GM03348 (cell line): ENCODE results near the gene HSPA4.
"Not testable (repeated sequence)": the region's sequence is repeated elsewhere in the genome, so short reads cannot be mapped to it uniquely, and the experiment has no call there.

Experiments
- DNase-seq: peaks from one replicate; pipeline ENCODE4 v3.0.0; 2012; ENCODE audit warnings: low spot score

HSPA4 gene

DNA sequence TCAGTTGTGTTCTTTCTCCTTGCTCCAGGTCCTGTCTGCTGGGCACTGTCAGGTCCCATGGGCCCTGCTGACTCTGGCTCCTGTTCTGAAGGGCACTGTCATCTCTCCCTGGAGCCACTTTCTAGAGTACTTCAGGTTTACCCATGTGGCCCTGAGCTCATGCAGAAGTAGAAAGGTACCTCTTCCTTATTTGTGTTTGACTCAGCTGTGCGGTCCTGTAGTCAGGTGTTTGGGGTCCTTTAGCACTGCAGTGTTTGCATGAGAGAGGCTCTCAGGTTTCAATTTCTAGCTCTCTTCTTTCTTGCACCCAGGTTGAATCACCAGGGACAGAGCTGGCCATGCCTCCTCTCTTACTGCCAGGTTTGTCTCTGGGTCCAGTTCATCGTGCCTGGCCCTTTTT lies 71.5 kb downstream of the HSPA4 start:
- no peak for DNase-seq

DNA sequence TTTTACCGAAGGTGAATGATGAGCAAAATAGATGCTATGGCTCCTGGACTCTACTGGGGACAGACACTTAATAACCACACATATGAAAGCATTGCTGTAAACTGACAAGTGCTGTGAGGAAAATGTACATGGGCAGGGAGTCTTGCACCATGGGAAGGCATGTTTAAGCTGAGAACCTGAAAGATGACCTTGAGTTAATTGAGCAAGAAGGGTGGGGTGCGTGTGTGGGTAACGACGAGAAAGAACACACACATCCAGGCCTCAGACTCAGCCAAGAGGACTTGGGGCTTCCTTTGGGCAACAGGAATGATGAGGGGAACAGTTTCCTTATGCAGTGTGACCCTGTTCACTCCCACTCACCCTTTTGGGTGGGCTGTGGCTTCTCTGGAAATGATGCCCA lies 73.1 kb downstream of the HSPA4 start:
- DNase-seq, result no peak

DNA sequence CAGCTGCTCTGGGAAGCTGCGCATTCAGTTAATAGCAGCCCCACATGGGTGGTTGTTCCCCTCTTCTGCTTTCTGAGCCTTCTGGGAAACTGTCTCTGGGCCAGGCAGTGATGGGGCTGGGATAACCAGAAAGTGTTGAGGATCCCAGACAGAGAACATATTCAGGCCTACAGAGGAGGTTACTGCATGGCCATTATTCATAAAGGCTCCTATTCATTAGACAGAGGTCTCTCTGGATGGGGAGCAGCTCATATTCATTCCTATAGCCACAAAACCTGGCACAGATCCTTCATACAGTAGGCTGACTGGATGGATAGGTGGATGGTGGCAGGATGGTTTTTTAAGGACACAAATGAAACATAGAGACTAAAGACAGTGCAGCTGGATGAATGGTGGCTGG lies 76.3 kb downstream of the HSPA4 start:
- no peak for DNase-seq

DNA sequence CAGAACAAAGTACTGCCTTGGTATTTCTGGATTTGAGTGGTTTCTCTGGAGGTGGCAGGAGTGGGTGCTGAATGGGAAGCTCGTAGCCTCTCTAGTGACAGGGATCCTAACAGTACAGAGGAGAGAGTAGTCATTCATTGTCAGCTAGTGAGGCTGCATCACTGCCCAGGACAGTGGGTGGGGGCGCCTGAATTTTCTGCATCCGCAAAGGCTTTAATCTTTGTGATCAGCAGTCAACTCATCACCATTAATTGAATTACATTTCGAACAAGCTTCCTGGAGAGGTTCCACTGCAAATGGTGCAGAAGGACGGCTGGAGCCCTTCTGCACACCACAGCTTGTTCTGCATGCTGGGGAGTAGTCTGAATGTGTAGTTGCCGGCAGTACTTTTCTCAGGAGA lies 77.5 kb downstream of the HSPA4 start:
- DNase-seq, result no peak

DNA sequence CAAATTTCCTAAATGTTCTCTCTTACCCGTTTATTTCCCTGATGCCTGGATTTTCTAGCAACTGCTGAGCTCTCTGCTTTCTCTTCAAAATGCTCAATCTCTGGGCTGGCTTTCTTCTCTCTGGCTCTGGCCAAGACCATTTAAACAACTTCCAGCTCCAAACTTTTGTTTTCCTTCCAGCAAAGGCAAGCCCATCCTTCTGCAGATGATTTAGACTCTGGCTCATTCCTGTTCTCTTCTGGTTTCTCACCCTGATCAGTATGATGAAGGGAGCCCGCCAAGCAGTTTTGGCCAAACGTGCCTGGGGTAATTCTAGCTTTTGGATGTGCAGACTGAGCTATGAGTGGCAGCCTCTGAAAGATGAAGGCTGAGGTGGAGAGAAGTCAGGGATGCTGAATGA lies 78.1 kb downstream of the HSPA4 start:
- no peak for DNase-seq

DNA sequence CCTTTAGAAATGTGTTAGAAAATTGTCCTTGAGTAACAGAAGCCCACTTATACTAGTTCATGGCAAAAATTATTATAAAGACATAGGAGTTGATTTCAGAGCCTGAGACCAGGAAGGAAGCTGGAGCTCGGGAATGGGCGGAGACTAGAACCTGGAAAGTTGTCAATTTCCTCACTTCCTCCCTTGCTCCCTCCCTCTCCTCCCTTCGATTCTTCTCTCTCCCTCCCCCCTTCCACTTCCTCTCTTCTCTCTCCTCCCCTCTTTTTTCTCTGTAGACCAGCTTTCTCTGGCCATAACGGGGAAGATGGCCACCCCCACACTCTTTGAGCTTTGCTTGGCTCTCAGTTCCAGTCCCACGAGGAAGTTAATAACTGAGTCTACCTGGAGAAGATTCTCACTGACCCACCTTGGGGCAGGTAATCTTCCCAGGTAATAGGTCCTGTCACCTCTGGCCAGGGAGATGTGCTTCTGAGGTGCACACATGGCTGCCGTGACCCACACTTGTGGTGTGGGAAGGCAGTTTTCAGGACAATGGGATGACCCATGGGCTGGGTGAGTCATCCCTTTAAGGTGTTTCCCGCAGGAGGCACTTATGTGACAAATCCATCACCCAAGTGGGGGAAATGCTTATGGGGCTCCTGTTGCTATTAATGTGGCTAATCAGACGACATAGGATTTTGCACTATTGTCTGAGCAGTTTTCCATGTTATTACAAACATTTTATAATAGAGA lies 78.7 kb downstream of the HSPA4 start:
- no peak for DNase-seq

DNA sequence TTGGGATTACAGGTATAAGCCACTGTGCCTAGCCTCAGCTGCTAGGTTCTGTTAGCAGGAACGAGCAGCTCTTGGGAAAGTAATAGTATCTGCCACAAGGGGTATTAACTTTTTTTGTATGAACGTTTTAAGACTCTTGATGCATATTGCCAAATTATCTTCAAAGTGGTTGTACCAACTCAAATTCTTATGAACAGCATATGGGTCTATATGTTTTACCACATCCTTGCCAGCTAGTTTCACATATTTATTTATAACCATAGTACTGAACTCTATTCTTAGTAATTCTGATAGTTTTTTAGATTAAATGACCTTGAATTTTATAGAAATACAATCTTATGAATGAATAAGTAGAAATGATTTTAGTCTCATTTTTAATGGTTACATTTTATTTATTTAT lies 80.9 kb downstream of the HSPA4 start:
- DNase-seq, result no peak

DNA sequence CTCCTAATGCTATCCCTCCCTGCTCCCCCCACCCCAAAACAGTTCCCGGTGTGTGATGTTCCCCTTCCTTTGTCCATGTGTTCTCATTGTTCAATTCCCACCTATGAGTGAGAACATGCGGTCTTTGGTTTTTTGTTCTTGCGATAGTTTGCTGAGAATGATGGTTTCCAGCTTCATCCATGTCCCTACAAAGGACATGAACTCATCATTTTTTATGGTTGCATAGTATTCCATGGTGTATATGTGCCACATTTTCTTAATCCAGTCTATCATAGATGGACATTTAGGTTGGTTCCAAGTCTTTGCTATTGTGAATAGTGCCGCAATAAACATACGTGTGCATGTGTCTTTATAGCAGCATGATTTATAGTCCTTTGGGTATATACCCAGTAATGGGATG lies 81.4 kb downstream of the HSPA4 start:
- DNase-seq, result not testable (repeated sequence)

DNA sequence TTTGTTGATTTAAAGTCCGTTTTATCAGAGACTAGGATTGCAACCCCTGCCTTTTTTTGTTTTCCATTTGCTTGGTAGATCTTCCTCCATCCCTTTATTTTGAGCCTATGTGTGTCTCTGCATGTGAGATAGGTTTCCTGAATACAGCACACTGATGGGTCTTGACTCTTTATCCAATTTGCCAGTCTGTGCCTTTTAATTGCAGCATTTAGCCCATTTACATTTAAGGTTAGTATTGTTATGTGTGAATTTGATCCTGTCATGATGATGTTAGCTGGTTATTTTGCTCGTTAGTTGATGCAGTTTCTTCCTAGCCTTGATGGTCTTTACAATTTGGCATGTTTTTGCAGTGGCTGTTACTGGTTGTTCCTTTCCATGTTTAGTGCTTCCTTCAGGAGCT lies 85.1 kb downstream of the HSPA4 start:
- not testable (repeated sequence) for DNase-seq

DNA sequence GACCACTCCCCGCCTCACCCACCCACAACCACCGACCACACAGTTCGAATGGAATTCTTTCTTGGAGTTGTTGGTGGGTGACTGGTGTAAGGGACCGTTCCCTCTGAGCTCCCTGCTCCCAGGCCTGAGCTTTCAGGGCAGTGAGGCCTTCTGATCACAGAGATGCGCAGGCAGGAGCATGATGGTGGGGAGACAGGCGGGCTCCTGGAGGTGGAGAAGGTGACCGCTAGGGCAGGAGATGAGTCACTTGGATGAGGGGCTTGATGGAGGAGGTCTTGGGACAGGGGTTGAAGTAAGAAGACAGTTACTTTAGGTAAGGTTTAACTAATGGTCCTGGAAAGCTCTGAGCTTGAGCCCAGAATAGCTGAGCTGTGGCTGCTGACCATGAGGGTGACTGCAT lies 88.5 kb downstream of the HSPA4 start:
- DNase-seq, result no peak

DNA sequence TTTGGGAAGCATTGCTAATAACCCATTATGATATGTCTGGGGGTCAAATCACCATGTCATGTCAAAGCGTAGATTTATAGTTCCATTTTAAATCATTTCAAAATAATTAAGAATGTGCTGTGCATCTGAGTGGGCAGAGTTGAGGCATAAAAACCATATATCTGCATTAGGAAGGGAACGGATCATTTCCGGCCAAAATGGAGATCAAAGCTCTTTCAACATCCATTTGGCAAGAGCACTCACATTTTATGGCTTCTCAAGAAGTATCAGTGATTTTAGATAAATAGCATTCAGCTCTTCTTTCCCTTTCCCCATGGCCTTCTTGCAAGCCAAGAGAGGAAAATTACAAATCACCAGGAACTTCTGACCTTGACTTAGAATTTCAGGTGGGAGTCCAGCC lies 89.9 kb downstream of the HSPA4 start:
- no peak for DNase-seq

DNA sequence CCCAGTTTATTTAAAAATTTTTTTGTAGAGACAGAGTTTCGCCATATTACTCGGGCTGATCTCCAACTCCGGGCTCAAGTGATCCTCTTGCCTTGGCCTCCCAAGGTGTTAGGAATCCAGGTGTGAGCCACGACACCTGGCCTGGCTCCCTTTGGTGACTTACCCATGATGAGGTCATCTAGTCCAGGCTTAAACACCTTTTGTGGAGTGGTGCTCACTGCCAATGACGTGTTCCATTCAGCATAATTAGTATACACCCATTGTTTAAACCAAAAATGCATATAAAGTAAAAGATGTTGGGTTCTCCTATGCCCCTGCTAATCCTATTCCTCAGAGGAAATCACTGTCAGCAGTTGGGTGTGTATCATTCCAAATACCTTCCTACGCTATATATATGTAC lies 91.0 kb downstream of the HSPA4 start:
- no peak for DNase-seq

DNA sequence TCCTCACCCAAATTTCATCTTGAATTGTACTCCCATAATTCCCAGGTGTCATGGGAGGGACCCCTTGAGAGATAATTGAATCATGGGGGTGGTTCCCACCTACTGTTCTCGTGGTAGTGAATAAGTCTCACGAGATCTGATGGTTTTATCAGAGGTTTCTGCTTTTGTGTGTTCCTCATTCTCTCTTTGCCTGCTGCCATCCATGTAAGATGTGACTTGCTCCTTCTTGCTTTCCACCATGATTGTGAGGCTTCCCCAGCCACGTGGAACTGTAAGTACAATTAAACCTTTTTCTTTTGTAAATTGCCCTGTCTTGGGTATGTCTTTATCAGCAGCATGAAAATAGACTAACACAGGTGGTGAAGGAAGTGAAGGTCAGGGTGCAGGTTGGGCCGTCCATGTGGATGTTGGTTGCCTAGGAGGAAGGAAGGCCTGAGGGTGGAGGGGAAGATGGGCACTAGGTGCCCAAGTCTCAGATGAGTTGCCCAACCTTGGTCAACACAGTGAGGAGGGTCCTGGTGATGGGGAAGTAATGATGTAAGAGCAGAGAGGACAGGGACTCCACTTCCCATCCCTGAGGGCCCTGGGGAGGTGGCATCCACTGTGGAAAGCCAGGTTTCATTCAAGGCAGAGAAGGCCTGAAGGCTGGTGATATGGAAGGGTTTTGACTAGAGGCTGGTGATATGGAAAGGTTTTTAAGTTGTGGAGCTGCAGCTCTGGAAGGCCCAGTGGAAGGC lies 92.6 kb downstream of the HSPA4 start:
- DNase-seq, result no peak

DNA sequence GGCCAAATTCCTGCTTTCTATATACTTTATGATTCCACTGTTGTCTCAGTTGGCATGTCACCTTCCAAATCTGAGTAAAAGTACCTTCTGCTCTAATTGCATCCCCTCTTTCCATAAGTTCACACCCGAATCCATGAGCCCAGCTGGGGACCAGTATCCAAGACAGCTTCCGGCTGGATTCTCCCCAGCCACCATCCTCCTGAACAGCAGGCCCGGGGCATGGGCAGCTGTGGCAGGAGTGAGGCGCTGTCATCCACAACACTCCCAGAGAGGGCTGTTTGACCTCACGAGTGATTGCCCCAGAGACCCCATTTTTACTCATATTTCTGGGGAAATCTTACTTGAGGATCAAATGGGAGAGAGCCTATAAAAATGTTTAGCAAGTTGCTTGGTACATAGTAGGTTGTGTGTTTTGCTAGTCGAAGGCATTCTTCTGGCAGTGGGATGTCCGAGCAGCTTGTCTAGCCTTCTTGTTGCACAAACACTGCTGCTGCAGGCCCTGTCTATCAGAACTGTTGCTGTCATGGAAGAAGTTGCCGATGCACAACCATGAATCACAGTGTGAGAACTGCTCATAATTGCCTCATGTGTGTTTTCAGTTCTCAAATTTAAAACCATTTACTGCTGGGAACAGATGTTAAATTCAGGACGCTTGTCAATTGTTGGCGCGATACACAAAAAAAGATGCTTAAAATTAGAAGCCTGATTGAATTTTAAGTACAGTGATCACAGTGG lies 93.8 kb downstream of the HSPA4 start:
- DNase-seq, result no peak

DNA sequence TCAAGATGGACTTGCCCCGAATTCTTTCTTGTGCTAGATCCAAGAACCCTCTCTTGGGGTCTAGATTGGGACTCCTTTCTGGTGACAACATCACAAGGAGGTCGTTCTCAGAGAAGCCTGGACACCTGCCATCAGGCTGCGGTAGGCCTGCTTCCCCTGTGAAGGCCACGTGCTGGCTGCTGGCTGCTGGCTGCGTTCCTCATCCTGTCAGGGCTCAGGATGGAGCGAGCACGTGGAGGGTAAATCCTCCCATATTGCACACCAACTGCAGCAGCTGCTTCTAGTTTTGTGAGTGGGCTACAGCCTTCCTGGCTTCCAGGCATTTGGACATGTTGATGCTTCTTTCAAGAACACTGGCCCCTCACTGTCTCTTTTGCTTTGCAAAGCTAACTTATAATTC lies 95.6 kb downstream of the HSPA4 start:
- no peak for DNase-seq

DNA sequence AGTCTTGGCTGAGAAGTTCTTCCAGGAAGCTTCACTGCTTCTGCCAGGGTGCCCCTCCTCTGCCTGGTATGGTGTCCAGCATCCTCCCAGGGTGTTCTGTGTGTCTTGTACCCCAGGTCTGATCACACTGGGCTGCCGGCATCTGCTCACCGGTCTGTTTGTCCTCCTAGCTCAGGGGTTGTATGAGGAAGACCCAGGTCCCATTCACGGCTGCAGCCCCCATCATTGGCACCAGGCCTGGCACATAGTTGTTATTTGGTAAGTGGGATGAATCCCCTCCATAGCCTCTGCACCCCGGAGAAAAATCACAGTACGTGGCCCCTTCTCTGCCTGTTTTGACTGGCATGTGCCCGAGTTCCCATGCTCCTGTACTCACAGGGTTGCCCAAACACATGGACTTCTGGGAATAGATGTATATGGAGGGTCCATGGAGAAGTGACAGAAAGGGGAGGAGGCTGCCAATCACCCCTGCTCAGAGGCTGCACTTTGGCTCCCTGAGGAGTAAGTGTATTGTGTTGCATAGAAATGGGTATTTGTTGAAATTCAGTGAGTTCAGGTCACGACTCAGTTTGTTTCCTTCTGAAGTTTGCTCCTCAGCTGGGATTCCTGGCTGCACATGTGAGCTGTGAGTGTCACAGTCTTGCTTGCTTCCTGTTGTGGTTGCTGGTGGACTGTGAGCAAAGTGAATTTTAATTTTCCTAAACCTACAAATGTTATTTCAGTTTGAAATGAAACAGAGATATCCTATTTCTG lies 96.2 kb downstream of the HSPA4 start:
- DNase-seq, result no peak

DNA sequence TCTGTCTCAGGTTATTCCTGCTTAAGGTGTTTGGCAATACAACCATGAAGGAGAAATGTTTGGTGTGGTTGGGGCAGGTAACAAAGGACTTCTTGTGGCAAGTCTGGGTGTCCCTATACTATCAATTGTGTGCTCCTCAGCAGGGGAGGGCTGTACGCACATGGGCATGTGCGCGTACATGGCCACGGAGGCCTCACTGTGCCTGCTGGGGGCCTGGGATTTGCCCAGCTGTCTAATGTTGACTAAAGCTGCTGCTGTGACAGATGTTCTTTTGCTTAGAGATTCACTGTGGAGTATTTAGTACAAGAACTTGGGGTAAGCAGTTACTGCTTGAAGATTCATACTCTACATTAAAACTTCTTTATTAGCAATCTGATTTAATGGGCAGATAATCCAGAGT lies 97.5 kb downstream of the HSPA4 start:
- no peak for DNase-seq

DNA sequence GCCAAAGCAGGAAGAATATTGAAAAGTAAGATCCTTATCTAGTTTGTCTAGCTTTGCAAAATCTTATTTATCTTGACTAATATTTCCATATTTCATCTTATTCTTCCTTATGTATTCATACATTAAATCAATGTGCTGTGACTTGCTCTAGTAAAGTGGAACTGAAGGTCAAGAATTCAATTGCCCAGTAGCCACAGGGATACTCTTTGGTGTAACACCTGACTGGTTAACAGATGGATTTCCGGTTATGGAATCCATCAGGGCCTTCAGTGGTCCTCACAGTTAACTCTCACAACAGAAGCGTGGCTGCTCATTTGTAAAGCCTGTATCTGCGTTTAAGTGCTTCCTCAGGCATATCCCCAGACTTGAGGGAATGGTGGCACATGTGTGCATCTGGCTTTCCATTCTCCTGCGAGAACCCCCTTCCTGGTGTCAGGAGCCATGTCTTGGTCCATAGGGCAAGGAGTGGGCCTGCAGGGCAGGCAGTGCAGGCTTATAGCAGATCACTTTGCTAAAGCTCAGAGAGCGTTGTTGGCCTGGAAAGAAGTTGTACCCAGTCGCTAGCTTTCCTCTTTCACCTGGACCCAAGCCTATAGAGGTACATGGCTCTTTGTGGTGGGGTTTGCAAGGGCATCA lies 99.2 kb downstream of the HSPA4 start:
- DNase-seq, result no peak

DNA sequence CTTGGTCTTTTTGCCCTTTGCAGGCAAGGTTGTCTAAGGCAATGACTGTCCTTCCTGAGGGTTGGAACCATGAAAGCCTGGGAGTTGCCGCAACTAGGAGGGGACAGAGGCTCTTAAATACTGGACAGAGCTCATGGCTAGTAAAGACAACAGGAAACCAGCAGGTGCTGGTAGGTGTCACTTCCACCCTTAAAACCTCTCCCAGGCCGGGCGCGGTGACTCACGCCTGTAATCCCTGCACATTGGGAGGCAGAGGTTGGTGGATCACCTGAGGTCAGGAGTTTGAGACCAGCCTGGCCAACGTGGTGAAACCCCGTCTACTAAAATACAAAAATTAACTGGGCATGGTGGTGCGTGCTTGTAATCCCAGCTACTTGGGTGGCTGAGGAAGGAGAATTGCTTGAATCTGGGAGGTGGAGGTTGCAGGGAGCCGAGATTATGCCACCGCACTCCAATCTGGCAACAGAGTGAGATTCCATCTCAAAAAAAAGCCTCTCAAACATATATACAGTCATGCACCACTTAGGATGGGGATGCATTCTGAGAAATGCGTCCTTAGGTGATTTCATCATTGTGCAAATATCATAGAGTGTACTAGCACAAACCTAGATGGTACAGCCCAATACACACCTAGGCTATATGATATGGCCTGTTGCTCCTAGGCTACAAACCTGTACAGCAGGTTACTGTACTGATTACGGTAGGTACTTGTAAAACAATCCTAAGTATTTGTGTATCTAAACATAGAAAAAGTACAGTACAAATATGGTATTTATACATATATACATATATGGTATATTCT lies 102.7 kb downstream of the HSPA4 start:
- DNase-seq, result no peak

DNA sequence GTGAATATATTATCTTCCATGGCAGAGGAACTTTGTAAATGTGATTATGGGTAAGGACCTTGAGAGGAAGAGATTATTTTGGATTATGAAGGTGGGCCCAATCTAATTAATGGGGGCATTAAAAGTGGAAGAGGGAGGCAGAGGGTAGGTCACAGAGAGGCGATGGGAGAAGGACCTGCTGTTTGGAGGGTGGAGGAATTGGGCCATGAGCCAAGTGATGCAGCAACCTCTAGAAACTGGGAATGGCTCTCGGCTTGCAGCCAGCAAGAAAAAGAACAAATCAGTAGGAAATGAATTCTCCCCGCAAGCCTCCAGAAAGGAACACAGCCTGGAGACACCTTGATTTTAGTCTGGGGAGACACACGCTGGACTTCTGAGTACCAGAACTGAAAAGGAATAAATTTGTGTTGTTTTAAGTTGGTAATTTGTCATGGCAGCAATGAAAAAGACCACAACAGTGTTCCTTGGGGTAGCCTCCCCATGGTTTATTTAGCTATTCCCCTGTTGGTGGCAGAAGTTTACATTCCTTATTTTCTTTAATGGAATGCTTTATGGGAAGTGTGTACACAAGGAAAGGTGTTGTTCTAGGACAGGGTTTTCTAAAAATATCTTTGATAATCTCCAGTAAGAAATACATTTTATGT lies 103.6 kb downstream of the HSPA4 start:
- no peak for DNase-seq
